GM12878 (cell line): Measurements from ENCODE around the gene ELAVL1.

Experiments
- CBX5 ChIP-seq: sonication (generic); IDR thresholded peaks from 2 replicates; pipeline ENCODE4 v1.6.1; 2016; ENCODE audit warnings: low read depth, moderate library complexity, mild to moderate bottlenecking, inconsistent platforms
- CTCF ChIP-seq, 3 experiments: IDR thresholded peaks in 2 of 3; conservative IDR thresholded peaks in 1 of 3; 2 replicates each; pipeline ENCODE4 v1.5.1; 2011; ENCODE audit warnings: low read depth in 3 of 3, low read length in 3 of 3, mild to moderate bottlenecking in 3 of 3, control low read depth in 2 of 3, moderate library complexity in 2 of 3, inconsistent platforms in 1 of 3, mixed read lengths in 1 of 3; ENCODE audit not compliant: control insufficient read depth in 2 of 3, insufficient read depth in 1 of 3; ENCODE audit errors: extremely low read depth in 1 of 3
- ZNF274 ChIP-seq: IDR thresholded peaks from one replicate; pipeline ENCODE4 v1.8.0; 2011; ENCODE audit not compliant: insufficient read length, insufficient read depth

GRCh38 chr19:7944177-7944761 lies 61.2 kb downstream of the ELAVL1 start:
- TF ChIP-seq CBX5: no peak
- peak; percentile 70 to 82 (median 80) for TF ChIP-seq CTCF (IDR thresholded peaks at IDR 0.05 in 2 of 3, conservative IDR thresholded peaks at IDR 0.05 in 1 of 3; ENCODE audit: control insufficient read depth in 2 of 3, extremely low read depth in 1 of 3, insufficient read depth in 1 of 3, low read depth in 3 of 3, low read length in 3 of 3)
- TF ChIP-seq ZNF274: no peak
